ENCODE data around the gene RCCD1. TPM values are rescaled to one million over a fixed set of nuclear protein-coding genes. Genes with fewer than 3 reads are reported as not detected.

RCCD1 gene
- total RNA-seq, 2 experiments from 2014 or later, result 31.3 to 32.8 TPM

- POLR2A ChIA-PET, result interaction anchor here (0.8 to 1.9 kb wide), 4 partner anchors 8 to 284 kb away, joined by 3 to 7 read pairs (median 4); partner anchors contain the start of gene UNC45A
- no peak overlapping the region for H3K4me3 Mint-ChIP-seq
- no peak for DNase-seq
- CTCF ChIA-PET, result interaction anchor here (0.9 to 2.5 kb wide), 6 partner anchors 8 to 62 kb away, joined by 3 to 16 read pairs (median 6); partner anchors contain the start of gene HDDC3
- peak overlapping the region; percentile 45 for H3K27ac Mint-ChIP-seq
- H3K9me3 Mint-ChIP-seq, result no peaks in the 10 kb centered on the region
- peaks cover 56% of the 10 kb centered on the region for H3K36me3 Mint-ChIP-seq (ENCODE audit: low read depth)
- peaks cover 69% of the 10 kb centered on the region for H3K4me1 Mint-ChIP-seq
- H3K27me3 Mint-ChIP-seq, result no peaks in the 10 kb centered on the region
Measured at GRCh38 chr15:90987561-90988141, 33.0 kb downstream of the RCCD1 start.

- DNase-seq, result no peak
- H3K9me3 Mint-ChIP-seq, result no peaks in the 10 kb centered on the region
- H3K4me3 Mint-ChIP-seq, result peak overlapping the region; percentile 32
- CTCF ChIA-PET, result interaction anchor here (0.9 to 2.5 kb wide), 4 partner anchors 11 to 55 kb away, joined by 3 to 16 read pairs (median 10); partner anchors contain the start of gene HDDC3
- H3K27ac Mint-ChIP-seq, result peak overlapping the region; percentile 52
- peaks cover 53% of the 10 kb centered on the region for H3K36me3 Mint-ChIP-seq (ENCODE audit: low read depth)
- POLR2A ChIA-PET, result interaction anchor here (1.1 kb wide), 1 partner anchor 9 kb away, joined by 4 read pairs; no protein-coding TSS in a partner anchor
- H3K27me3 Mint-ChIP-seq, result no peaks in the 10 kb centered on the region
- peaks cover 67% of the 10 kb centered on the region for H3K4me1 Mint-ChIP-seq
Measured at GRCh38 chr15:90988296-90988695, 33.6 kb downstream of the RCCD1 start.

DNA sequence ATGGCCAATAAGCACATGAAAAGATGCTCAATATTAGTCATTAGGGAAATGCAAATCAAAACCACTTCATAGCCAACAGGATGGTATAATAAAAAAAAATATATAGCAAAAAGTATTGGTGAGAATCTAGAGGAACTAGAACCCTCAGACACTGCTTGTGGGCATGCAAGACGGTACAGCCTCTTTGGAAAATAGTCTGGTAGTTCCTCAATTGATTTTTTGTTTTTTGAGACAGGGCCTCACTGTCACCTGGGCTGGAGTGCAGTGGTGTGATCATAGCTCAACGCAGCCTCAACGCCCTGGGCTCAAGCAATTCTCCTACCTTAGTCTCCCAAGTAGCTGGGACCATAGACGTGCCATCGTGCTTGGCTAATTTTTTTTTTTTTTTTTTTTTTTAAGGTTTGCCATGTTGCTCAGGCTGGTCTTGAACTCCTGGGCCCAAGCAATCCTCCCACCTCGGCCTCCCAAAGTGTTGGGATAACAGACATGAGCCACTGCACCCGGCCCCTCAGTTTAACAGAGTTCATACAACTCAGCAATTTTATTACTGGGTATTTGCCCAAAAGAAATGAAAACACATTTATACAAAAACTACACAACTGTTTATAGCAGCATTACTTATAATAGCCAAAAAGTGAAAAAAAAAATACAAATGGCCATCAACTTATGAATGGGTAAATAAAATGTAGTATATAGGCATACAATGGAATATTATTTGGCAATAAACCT lies 34.5 kb downstream of the RCCD1 start:
- Mint-ChIP-seq H3K36me3 (ENCODE audit: low read depth) (peaks cover 48% of the 10 kb centered on the region), H3K9me3 (no peaks in the 10 kb centered on the region), H3K27ac (peak overlapping the region; percentile 52), H3K4me1 (peaks cover 61% of the 10 kb centered on the region), H3K27me3 (no peaks in the 10 kb centered on the region), H3K4me3 (peak overlapping the region; percentile 32)
- POLR2A ChIA-PET, result interaction anchor here (1.1 kb wide), 1 partner anchor 10 kb away, joined by 4 read pairs; no protein-coding TSS in a partner anchor
- CTCF ChIA-PET, result interaction anchor here (0.9 to 1.5 kb wide), 2 partner anchors 33 to 44 kb away, joined by 3 read pairs; partner anchors contain the start of gene VPS33B
- no peak for DNase-seq

- no peak overlapping the region for H3K27ac Mint-ChIP-seq
- CTCF ChIA-PET, result interaction anchor here (1.0 to 1.5 kb wide), 2 partner anchors 32 to 43 kb away, joined by 3 read pairs; partner anchors contain the start of gene VPS33B
- H3K27me3 Mint-ChIP-seq, result no peaks in the 10 kb centered on the region
- H3K4me1 Mint-ChIP-seq, result peaks cover 61% of the 10 kb centered on the region
- H3K4me3 Mint-ChIP-seq, result no peak overlapping the region
- POLR2A ChIA-PET, result interaction anchor here (1.1 kb wide), 1 partner anchor 55 kb away, joined by 3 read pairs; the partner anchor contains the start of gene UNC45A
- no peak for DNase-seq
- peaks cover 47% of the 10 kb centered on the region for H3K36me3 Mint-ChIP-seq (ENCODE audit: low read depth)
- no peaks in the 10 kb centered on the region for H3K9me3 Mint-ChIP-seq
Measured at GRCh38 chr15:90990446-90990845, 35.8 kb downstream of the RCCD1 start.

GRCh38 chr15:90991587-90992285 lies 37.1 kb downstream of the RCCD1 start:
- DNase-seq, result no peak
- peaks cover 60% of the 10 kb centered on the region for H3K4me1 Mint-ChIP-seq
- H3K36me3 Mint-ChIP-seq (ENCODE audit: low read depth), result peaks cover 40% of the 10 kb centered on the region
- ChIA-PET CTCF (no interaction called here), POLR2A (no interaction called here)
- H3K9me3 Mint-ChIP-seq, result no peaks in the 10 kb centered on the region
- H3K27ac Mint-ChIP-seq, result no peak overlapping the region
- no peaks in the 10 kb centered on the region for H3K27me3 Mint-ChIP-seq
- H3K4me3 Mint-ChIP-seq, result peak overlapping the region; percentile 3

GRCh38 chr15:90994059-90994416 lies 39.4 kb downstream of the RCCD1 start:
- CTCF ChIA-PET, result interaction anchor here (1.0 to 2.9 kb wide), 5 partner anchors 17 to 62 kb away, joined by 3 to 13 read pairs (median 4); partner anchors contain the start of genes HDDC3 and UNC45A
- POLR2A ChIA-PET, result interaction anchor here (0.7 to 3.1 kb wide), 16 partner anchors 8 to 756 kb away, joined by 3 to 31 read pairs (median 4); partner anchors contain the start of genes HDDC3, RCCD1 and VPS33B
- peak overlapping the region; percentile 100 for H3K4me3 Mint-ChIP-seq

DNA sequence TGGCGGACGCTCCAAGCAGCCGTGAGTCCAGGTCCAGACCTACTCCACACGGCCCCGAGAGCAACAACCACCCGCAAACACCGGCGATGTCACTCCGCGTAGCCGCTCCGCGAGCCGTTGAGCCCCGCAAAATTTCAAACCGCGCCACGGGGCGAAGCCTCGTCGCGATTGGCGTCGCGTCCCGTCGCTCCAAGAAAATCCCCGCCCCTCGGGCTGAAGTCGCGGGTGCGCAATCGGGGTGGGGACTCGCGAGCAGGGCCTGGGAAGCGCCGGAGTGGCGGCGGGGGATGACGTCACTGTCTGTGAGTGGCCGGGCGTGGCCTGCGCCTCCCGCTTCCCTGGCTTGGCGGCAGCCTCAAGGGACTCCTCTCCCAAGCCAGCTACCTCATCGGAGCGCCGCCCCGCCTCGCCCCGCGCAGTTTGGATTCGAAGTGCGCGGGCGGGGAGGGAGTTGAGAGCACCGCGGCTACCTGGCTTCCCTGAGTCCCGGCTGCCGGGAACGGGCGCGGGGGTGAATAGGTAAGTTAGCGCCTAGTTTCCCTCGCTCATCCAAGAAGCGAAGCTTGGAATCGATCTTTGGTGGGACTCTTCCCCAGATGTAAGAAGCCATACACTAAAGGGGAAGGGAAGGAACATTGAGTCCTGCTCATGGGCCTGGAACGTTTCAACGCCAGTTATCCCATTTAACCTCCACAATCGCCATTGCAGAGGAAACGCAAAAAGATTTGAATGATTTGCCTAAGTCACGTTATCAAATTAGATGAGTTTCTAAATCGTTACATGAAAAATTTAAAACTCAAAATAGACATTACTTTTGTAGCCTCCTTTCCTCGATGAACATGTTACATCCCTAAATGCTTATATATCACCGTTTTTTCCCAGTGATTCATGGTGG lies 40.0 kb downstream of the RCCD1 start, which contains the start of gene PRC1:
TSS of gene PRC1 (minus strand) at position 119 of the 895 bp plus-strand sequence. CDS start at position 1, 118 bp downstream.
- CTCF ChIA-PET, result interaction anchor here (0.6 to 2.9 kb wide), 6 partner anchors 18 to 255 kb away, joined by 3 to 13 read pairs (median 4); partner anchors contain the start of genes HDDC3 and UNC45A
- Mint-ChIP-seq H3K4me1 (peaks cover 40% of the 10 kb centered on the region), H3K36me3 (ENCODE audit: low read depth) (peaks cover 54% of the 10 kb centered on the region), H3K27me3 (no peaks in the 10 kb centered on the region), H3K9me3 (no peaks in the 10 kb centered on the region), H3K4me3 (peak within 1 kb of the TSS; percentile 100), H3K27ac (peak within 1 kb of the TSS; percentile 100)
- POLR2A ChIA-PET, result interaction anchor here (0.7 to 3.1 kb wide), 16 partner anchors 9 to 757 kb away, joined by 3 to 31 read pairs (median 4); partner anchors contain the start of genes BLM, RCCD1, UNC45A and VPS33B
- peak; percentile 98 for DNase-seq

More at GRCh38 chr15:90994059-90994416, 39.4 kb downstream of the RCCD1 start:
- Mint-ChIP-seq H3K4me1 (peaks cover 44% of the 10 kb centered on the region), H3K27ac (peak overlapping the region; percentile 100), H3K9me3 (no peaks in the 10 kb centered on the region), H3K27me3 (no peaks in the 10 kb centered on the region), H3K36me3 (ENCODE audit: low read depth) (peaks cover 49% of the 10 kb centered on the region)
- DNase-seq, result no peak

GRCh38 chr15:90998737-90999136 lies 44.1 kb downstream of the RCCD1 start:
- no peak overlapping the region for H3K27ac Mint-ChIP-seq
- H3K4me3 Mint-ChIP-seq, result no peak overlapping the region
- DNase-seq, result no peak
- ChIA-PET CTCF (no interaction called here), POLR2A (no interaction called here)
- peaks cover 16% of the 10 kb centered on the region for H3K4me1 Mint-ChIP-seq
- peaks cover 54% of the 10 kb centered on the region for H3K36me3 Mint-ChIP-seq (ENCODE audit: low read depth)
- H3K9me3 Mint-ChIP-seq, result no peaks in the 10 kb centered on the region
- no peaks in the 10 kb centered on the region for H3K27me3 Mint-ChIP-seq

- Mint-ChIP-seq H3K4me3 (no peak overlapping the region), H3K27me3 (no peaks in the 10 kb centered on the region), H3K4me1 (peaks cover 4% of the 10 kb centered on the region), H3K27ac (no peak overlapping the region), H3K36me3 (ENCODE audit: low read depth) (peaks cover 61% of the 10 kb centered on the region), H3K9me3 (no peaks in the 10 kb centered on the region)
- ChIA-PET POLR2A (interaction anchor here (1.1 kb wide), 1 partner anchor 44 kb away, joined by 3 read pairs; no protein-coding TSS in a partner anchor), CTCF (interaction anchor here (0.7 to 1.6 kb wide), 2 partner anchors 16 to 32 kb away, joined by 3 read pairs; no protein-coding TSS in a partner anchor)
- DNase-seq, result no peak
Measured at GRCh38 chr15:91001209-91001608, 46.5 kb downstream of the RCCD1 start.

DNA sequence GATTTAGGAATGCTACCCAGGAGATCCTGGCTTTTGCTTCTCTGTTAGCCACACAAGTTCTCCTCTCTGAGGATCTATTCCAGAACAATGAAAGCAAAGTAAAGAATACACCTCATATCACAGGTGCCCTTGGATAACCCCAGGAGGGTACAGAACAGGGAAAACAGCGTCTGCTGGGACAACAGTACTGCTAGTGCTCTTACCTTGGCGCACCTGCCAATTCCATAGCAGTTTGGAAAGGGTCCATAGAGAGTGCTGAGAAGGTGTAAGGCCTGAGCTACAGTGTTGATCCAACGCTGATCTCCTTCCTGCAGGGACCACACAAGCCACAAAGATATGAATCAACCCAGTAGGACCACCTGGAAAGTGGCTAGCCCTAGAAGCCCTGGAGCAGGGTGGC lies 52.6 kb downstream of the RCCD1 start:
- DNase-seq, result no peak
- Mint-ChIP-seq H3K4me1 (no peaks in the 10 kb centered on the region), H3K4me3 (no peak overlapping the region), H3K9me3 (no peaks in the 10 kb centered on the region), H3K36me3 (ENCODE audit: low read depth) (peaks cover 56% of the 10 kb centered on the region), H3K27me3 (no peaks in the 10 kb centered on the region), H3K27ac (no peak overlapping the region)
- CTCF ChIA-PET, result no interaction called here
- POLR2A ChIA-PET, result interaction anchor here (1.0 kb wide), 1 partner anchor 13 kb away, joined by 3 read pairs; the partner anchor contains the start of gene PRC1

Measured in activated CD4-positive, alpha-beta memory T cell treated with anti-CD3 and anti-CD28 coated beads, Interleukin-2, amount 10 ng/mL, durations not matched to agents 7 days and 5 days (primary cell).